T-helper 1 cell (primary cell): Measurements from ENCODE around the gene CCND1.
A peak's percentile ranks its signal among the peaks of the same experiment; 100 is the strongest.
"Not testable (repeated sequence)": the region's sequence is repeated elsewhere in the genome, so short reads cannot be mapped to it uniquely, and the experiment has no call there.

Experiments used
- DNase-seq, 5 donors: peaks; one replicate each; pipeline ENCODE4 v3.0.0-alpha.2; 2012 to 2020

The CCND1 gene

GRCh38 chr11:69667619-69668604, 27.0 kb downstream of the CCND1 start:
- DNase-seq, result no peak

- DNase-seq, result no peak
These were observed 28.5 kb downstream of the CCND1 start for GRCh38 chr11:69669486-69669885.

GRCh38 chr11:69670158-69670845, 29.3 kb downstream of the CCND1 start:
- DNase-seq, result peak in 4 of 5 donors; percentile 27 to 54 (median 42)

- DNase-seq, result no peak
These were observed 30.9 kb downstream of the CCND1 start for GRCh38 chr11:69671734-69672465.

GRCh38 chr11:69674267-69674885, 33.4 kb downstream of the CCND1 start:
- DNase-seq, result no peak

GRCh38 chr11:69674886-69675714, 34.1 kb downstream of the CCND1 start, which contains the start of gene LTO1:
Gene LTO1 (minus strand): TSS chr11:69675353. CDS start chr11:69675239, 114 bp downstream.
- peak; percentile 89 to 94 (median 92) for DNase-seq

- no peak for DNase-seq
These were observed 36.8 kb downstream of the CCND1 start for GRCh38 chr11:69677749-69678148.

- DNase-seq, result no peak
These were observed 39.7 kb downstream of the CCND1 start for GRCh38 chr11:69680688-69681087.

GRCh38 chr11:69682221-69682620, 41.3 kb downstream of the CCND1 start:
- DNase-seq, result no peak

GRCh38 chr11:69682681-69683326, 41.8 kb downstream of the CCND1 start:
- DNase-seq, result no peak

GRCh38 chr11:69683764-69684333, 42.9 kb downstream of the CCND1 start:
- no peak for DNase-seq

GRCh38 chr11:69684651-69685050, 43.7 kb downstream of the CCND1 start:
- no peak for DNase-seq

- DNase-seq, result no peak
These were observed 44.4 kb downstream of the CCND1 start for GRCh38 chr11:69685348-69685747.

- DNase-seq, result no peak
These were observed 45.5 kb downstream of the CCND1 start for GRCh38 chr11:69686452-69686851.

GRCh38 chr11:69686856-69687255, 45.9 kb downstream of the CCND1 start:
- DNase-seq, result no peak

GRCh38 chr11:69687969-69688771, 47.2 kb downstream of the CCND1 start:
- not testable (repeated sequence) for DNase-seq

- no peak for DNase-seq
These were observed 48.7 kb downstream of the CCND1 start for GRCh38 chr11:69689484-69690319.

- peak in 1 of 5 donors; percentile 34 for DNase-seq
These were observed 50.5 kb downstream of the CCND1 start for GRCh38 chr11:69691463-69691862.

GRCh38 chr11:69692422-69692821, 51.5 kb downstream of the CCND1 start:
- no peak for DNase-seq
